GM10266 (cell line): Measurements from ENCODE around the gene C17orf107.

ENCODE experiments used
- DNase-seq: peaks from one replicate; pipeline ENCODE4 v3.0.0; 2012; ENCODE audit errors: extremely low spot score
- TF ChIP-seq, protein P1 (sequence below): IDR thresholded peaks from 2 replicates; pipeline ENCODE4 v1.5.1; 2012; ENCODE audit warnings: mild to moderate bottlenecking, low read depth; ENCODE audit not compliant: control insufficient read depth, insufficient read depth; ENCODE audit errors: missing control alignments

Gene C17orf107

DNA sequence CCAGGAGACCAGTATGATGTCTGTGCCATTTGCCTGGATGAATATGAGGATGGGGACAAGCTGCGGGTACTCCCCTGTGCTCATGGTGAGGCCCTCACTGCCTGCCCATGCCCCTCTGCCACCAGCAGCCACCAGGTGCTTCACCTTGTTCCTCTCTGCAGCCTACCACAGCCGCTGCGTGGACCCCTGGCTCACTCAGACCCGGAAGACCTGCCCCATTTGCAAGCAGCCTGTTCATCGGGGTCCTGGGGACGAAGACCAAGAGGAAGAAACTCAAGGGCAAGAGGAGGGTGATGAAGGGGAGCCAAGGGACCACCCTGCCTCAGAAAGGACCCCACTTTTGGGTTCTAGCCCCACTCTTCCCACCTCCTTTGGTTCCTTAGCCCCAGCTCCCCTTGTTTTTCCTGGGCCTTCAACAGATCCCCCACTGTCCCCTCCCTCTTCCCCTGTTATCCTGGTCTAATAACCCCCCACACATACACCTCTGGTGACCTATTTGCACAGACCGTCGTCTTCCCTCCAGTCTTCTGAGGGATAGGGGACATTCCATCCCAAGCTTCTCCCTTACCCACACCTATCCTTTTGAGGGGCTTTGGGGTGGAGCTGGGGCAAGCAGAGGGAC lies 45.3 kb downstream of the C17orf107 start:
- DNase-seq: no peak
- TF ChIP-seq, protein P1, sequence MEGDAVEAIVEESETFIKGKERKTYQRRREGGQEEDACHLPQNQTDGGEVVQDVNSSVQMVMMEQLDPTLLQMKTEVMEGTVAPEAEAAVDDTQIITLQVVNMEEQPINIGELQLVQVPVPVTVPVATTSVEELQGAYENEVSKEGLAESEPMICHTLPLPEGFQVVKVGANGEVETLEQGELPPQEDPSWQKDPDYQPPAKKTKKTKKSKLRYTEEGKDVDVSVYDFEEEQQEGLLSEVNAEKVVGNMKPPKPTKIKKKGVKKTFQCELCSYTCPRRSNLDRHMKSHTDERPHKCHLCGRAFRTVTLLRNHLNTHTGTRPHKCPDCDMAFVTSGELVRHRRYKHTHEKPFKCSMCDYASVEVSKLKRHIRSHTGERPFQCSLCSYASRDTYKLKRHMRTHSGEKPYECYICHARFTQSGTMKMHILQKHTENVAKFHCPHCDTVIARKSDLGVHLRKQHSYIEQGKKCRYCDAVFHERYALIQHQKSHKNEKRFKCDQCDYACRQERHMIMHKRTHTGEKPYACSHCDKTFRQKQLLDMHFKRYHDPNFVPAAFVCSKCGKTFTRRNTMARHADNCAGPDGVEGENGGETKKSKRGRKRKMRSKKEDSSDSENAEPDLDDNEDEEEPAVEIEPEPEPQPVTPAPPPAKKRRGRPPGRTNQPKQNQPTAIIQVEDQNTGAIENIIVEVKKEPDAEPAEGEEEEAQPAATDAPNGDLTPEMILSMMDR: no peak

DNA sequence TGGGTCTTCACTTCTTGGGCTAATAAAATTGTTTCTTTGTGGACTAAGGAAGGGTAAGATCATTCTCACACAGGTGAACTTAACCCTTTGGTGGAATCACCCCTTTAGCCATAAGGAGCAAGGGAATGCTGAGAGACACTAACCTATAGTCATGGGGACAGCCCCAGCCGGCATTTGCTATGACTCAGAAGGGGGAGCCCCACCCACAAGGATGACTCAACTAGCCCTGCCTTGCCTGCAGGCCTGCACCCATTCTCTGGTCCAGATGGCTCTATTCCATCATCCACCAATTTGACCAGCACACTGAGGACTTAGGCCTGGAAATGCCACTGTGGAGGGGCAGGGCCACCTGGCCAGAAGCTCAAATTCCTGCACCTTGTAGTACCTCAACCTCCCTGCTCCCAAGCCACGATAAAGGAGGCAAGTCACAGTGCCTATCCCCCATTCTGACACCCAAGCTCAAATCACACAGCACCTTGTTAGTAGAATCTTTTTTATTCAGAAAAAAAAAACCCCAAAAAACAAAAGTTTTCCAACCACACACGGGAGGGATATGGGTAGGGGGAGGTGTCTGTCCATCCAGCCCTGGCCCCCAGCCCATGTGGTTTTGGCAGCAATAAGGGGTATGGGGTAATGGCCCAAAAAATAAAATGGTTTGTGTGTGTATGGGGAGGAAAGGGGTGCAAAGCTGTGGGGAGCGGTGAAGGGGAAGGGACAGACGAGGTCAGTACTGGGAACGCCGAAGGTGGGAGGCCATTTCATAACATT lies 46.0 kb downstream of the C17orf107 start:
- DNase-seq: peak; percentile 83
- TF ChIP-seq, protein P1: no peak

DNA sequence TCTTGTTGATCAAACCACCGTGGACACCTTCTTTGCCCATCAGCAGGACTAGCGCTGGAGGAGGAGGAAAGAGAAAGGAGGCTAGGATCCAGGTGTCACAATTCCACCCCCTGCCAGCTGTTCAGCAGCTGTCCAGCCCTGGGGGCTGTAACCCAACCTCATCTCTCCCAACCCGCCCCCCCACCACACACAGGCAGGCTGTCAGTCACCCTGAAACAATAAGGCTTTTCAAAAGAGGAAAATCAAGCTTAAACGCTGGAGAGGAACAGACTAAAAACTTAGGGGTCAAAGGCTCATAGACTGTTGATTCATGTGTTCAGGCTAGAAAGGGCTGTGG lies 46.6 kb downstream of the C17orf107 start:
- TF ChIP-seq, protein P1: no peak
- DNase-seq: no peak

DNA sequence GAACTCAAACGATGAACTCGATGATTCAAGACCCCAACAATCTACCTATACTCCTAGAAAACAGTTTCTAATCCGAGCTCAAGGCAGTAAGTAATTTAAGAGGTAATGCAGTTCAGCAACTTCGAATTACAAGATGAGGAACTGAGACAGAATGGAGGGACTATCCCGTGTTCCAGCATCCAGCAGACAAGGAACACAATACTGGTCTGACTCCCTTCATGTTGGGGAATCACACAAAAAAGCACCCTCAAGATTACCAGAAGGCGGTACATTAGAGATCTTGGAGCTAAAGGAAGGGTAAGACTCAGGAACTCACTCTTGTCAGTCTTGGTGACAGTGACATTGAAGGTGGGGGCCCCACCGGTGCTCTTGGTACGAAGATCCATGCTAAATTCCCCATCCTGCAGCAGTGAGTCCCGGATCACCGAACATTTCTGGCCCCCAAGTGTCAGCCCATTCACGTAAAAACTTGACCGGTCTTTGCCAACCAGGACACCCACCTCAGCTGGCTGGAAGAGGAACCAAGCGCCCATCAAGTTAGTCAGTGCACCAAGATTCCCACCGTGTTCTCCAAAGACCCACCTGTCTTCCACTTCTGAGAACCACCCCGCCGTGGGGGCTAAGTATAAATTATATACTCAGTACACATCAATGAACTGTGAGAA lies 47.1 kb downstream of the C17orf107 start:
- no peak for DNase-seq
- TF ChIP-seq, protein P1: no peak

DNA sequence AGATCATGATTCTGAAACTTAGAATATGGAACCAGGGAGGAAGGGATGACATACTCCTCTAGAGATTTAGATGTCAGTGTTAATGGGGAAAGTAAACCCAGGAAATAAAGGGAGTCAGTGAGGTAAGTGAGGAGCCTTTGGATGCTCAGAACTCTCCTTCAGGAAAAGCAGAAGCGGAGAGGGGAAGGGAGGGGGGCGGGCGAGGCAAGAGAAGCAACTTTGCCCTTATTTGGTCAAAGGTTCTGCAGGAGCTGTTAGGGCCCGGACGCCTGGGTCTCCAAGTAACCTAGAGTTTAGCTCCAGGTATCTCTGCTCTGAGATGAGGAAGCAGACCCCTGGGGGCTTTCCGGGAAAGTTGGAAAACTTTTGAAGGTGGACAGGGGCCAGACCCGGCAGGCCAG lies 47.7 kb downstream of the C17orf107 start:
- TF ChIP-seq, protein P1: no peak
- no peak for DNase-seq

DNA sequence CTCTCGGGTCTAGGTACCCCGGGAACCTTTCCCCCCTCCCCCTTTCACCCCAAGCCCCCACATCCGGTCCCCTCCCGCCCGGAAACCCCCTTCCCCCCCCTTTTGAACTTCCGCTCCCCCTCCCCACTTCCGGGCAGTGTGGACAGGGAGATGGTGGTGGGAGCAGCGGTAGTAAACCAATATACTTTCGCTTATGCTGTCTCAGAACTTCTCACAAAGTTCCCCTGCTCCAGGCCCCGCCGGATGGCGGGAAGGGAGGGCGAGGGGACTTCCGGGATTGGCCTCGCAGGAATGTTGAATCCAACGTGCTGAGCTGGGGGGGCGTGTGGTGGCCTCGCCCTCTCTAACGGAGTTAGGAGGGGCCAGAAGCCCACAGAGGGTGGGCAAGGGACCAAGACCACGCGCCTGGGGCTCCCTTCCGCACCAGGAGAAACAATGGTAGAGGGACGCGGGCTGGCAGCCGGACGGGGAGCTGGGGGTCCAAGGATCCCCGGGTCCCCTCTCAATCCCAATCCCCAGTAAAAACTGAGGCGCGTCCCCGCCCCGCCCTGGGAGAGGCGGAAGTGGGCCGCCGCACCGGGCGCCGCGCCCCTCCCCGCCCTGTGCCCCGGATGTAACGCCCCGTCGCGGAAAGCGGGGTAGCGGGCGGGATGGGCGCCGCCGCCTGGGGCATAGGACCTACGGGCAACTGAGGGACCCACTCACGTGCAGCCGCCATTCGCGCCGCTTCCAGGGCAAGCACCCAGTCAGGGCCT lies 48.3 kb downstream of the C17orf107 start:
- TF ChIP-seq, protein P1: no peak
- peak; percentile 79 for DNase-seq
